Heart right ventricle (tissue), 16 donors: Measurements from ENCODE around the gene MUC20. TPM values are rescaled to one million over a fixed set of nuclear protein-coding genes. Genes with fewer than 3 reads are reported as not detected.

Source experiments
- ATAC-seq, 8 donors: fragments of 200-7000 bp; cut with Tn5 transposase; one replicate each; pipeline ENCODE4 v1.9.1; 2020; ENCODE audit warnings: mild to moderate bottlenecking in 8 of 8, moderate library complexity in 8 of 8, moderate number of reproducible peaks in 1 of 8
- DNase-seq, 2 donors: peaks; one replicate each; pipeline ENCODE4 v3.0.0-alpha.2; 2020
- H3K27ac ChIP-seq, 10 donors: fragments of 200-600 bp; sonication (generic) in 2 of 10; one replicate each; pipeline versions ENCODE4 v1.5.0 to v1.8.0; 2020 to 2022; ENCODE audit warnings: mild to moderate bottlenecking in 3 of 10
- H3K27me3 ChIP-seq, 7 donors: fragments of 200-600 bp; one replicate each; pipeline ENCODE4 v1.8.0; 2021 to 2022; ENCODE audit warnings: mild to moderate bottlenecking in 2 of 7
- H3K36me3 ChIP-seq, 9 donors: fragments of 200-600 bp; sonication (generic) in 1 of 9; one replicate each; pipeline versions ENCODE4 v1.5.0 to v1.8.0; 2020 to 2022; ENCODE audit warnings: mild to moderate bottlenecking in 2 of 9
- H3K4me1 ChIP-seq, 9 donors: fragments of 200-600 bp; sonication (generic) in 1 of 9; one replicate each; pipeline versions ENCODE4 v1.5.0 to v1.8.0; 2020 to 2022; ENCODE audit warnings: mild to moderate bottlenecking in 4 of 9
- H3K4me3 ChIP-seq, 10 donors: fragments of 200-600 bp; sonication (generic) in 2 of 10; one replicate each; pipeline versions ENCODE4 v1.5.0 to v1.8.0; 2020 to 2022; ENCODE audit warnings: mild to moderate bottlenecking in 7 of 10, moderate library complexity in 2 of 10
- H3K9me3 ChIP-seq, 11 donors: fragments of 200-600 bp in 10 of 11; sonication (generic) in 2 of 11; one replicate each; pipeline versions ENCODE4 v1.5.0 to v1.8.0; 2013 to 2022; ENCODE audit warnings: mild to moderate bottlenecking in 2 of 11, control low read depth in 1 of 11, moderate library complexity in 1 of 11
- WGBS, 2 donors: extraction: QIAGEN DNeasy Blood & Tissue Kit; methylation state at CpG; one replicate each; pipeline ENCODE4 v1.1.7; 2013; ENCODE audit warnings: inconsistent platforms in 1 of 2; 5-methylcytosine and 5-hydroxymethylcytosine counted together
- intact Hi-C, 10 donors: fragments of 100-400 bp; cut with DNase I; formaldehyde crosslinking; loops; one replicate each; pipeline versions ENCODE4 v1.11.1 to v1.14.2; 2022
- polyA plus RNA-seq, 2 donors: library from polyadenylated mRNA; stranded (reverse); fragments of 200-250 nt; gene quantifications; one replicate each; pipeline ENCODE4 v1.2.3, GENCODE V29; 2013
- total RNA-seq, 10 donors: library from RNA; stranded (reverse); fragmentation: NEBNext Ultra II Directional in 3 of 10; extraction: Animal tissue kit (Norgen Biotek cat#: 25700) in 3 of 10; gene quantifications; one replicate each; pipeline versions ENCODE4 v1.2.1 to v1.2.4, GENCODE V29; 2021 to 2023
- TF ChIP-seq, protein P1 (sequence below), 9 donors: fragments of 200-600 bp; sonication (generic) in 2 of 9; IDR thresholded peaks; one replicate each; pipeline versions ENCODE4 v1.5.0 to v1.8.0; 2021 to 2022; ENCODE audit warnings: antibody characterized with exemption in 9 of 9, mild to moderate bottlenecking in 5 of 9, moderate library complexity in 1 of 9
- donor health status: Arrhythmogenic right ventricular cardiomyopathy.
- donor health status: ischemic (EF 13 %, LVEDD 7.1; RV severe dilation, severe dysfunction).
- donor health status: healthy with polysubstance abuse.
- donor health status: DM: no; HTN: yes; CAD: no.
- donor health status: DM: no; HTN: no; CAD: no.
- donor health status: ischemic (EF 25% LVEDD 6.9; RV normal size, moderate dysfunction).
- donor health status: ischemic (EF 25% LVEDD 5.7; RV mildly dilated, moderate dysfunction).
- donor health status: healthy.
- donor health status: DM: yes; HTN: yes; CAD: no.
- donor health status: Ischemic cardiomyopathy.
- donor health status: ischemic (EF 35%, LVEDD 5.7; RV mildly dilated, moderate dysfunction).
- donor health status: nonischemic (EF 11% LVEDD 7.7; RV severe dilation, severe dysfunction).
- donor health status: DM: yes; HTN: yes; CAD: no.
- donor health status: PGD.
- donor health status: ischemic (EF 29% LVEDD 5.4; RV normal size, mild dysfunction).
- donor health status: nonischemic (EF 23%, LVEDD 6.1; RV moderate dilation, normal function).

Gene MUC20
- total and polyA plus RNA-seq, 12 donors, result 0.36 to 7.6 (median 2.5) TPM

DNA sequence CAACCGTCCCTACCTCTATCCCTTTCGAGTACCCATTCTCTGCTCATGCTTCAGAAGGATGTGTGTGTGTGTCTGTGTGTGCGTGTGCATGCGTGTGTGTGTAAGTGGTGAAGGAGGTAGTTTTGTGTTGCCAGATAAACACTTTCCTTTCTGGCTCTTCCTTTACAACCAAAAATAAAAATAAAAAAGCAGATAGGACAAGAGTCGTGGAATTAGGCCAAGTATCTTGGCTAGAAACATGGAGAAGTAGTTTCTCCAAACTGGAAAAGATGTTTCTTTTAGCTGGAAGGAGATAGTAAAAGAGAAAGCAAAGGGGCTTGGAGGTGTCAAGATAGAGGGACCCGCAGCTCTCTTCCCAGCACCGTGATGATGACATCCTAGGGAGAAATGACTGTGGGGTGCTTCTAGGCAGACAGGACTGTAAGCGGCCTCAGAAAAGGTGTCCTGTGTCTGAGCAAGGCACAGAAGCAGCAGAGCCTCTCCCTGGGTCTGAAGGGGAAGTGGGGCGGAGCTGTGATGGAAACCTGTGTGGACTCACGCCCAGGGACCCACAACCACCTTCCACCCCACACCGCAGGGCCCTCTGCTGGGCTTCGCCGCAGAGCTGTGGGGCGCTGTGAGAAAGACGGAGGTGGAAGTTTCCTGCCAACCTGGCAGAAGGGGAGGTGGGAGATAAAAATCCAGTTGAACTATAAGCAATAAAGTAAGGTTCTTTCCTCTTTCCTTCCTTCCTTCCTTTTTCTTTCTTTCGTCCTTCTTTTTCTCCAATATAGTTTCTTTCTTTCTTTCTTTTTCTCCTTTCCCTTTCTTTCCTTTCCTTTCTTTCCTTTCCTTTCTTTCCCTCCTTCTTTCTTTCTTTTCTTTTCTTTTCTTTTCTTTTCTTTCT lies 35.3 kb downstream of the MUC20 start:
- H3K27ac ChIP-seq, result no peak overlapping the region
- no peaks in the 10 kb centered on the region for H3K36me3 ChIP-seq
- H3K4me1 ChIP-seq, result peaks cover 0 to 20% (median 10%) of the 10 kb centered on the region in 9 donors
- H3K27me3 ChIP-seq, result peaks cover 0 to 57% (median 37%) of the 10 kb centered on the region in 7 donors
- intact Hi-C loops, result no loop called here
- TF ChIP-seq, protein P1, sequence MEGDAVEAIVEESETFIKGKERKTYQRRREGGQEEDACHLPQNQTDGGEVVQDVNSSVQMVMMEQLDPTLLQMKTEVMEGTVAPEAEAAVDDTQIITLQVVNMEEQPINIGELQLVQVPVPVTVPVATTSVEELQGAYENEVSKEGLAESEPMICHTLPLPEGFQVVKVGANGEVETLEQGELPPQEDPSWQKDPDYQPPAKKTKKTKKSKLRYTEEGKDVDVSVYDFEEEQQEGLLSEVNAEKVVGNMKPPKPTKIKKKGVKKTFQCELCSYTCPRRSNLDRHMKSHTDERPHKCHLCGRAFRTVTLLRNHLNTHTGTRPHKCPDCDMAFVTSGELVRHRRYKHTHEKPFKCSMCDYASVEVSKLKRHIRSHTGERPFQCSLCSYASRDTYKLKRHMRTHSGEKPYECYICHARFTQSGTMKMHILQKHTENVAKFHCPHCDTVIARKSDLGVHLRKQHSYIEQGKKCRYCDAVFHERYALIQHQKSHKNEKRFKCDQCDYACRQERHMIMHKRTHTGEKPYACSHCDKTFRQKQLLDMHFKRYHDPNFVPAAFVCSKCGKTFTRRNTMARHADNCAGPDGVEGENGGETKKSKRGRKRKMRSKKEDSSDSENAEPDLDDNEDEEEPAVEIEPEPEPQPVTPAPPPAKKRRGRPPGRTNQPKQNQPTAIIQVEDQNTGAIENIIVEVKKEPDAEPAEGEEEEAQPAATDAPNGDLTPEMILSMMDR (IDR thresholded peaks at IDR 0.05), result no peak
- WGBS, 2 donors, result 61 to 65% methylated on average over 16 of the region's 16 CpGs
- no peak for DNase-seq
- ATAC-seq, result no peak
- H3K9me3 ChIP-seq, result no peaks in the 10 kb centered on the region
- no peak overlapping the region for H3K4me3 ChIP-seq

DNA sequence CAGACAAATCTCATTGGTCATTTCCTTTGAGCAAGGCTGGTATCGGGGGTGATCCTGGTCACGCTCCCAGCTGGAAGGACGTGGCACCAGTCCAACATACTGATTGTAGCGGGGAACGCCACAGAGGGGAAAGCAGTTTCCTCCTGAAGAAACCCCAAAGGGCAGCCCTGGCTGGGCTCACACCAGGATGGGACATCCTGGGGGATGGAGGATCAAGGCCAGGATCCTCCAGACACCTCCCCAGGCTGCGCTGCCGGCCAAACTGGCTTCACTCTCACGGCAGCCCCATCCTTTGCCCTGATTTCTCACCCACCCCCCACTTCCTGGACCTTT lies 36.6 kb downstream of the MUC20 start:
- H3K36me3 ChIP-seq, result no peaks in the 10 kb centered on the region
- ATAC-seq (no peak), DNase-seq (no peak)
- H3K4me1 ChIP-seq, result peaks cover 0 to 29% (median 10%) of the 10 kb centered on the region in 9 donors
- no peak overlapping the region for H3K27ac ChIP-seq
- no peak overlapping the region for H3K4me3 ChIP-seq
- WGBS, 2 donors, result 5 to 9% methylated on average over 8 of the region's 8 CpGs
- H3K27me3 ChIP-seq, result peaks cover 0 to 66% (median 49%) of the 10 kb centered on the region in 7 donors
- no peaks in the 10 kb centered on the region for H3K9me3 ChIP-seq
- intact Hi-C loops, result no loop called here
- TF ChIP-seq, protein P1 (IDR thresholded peaks at IDR 0.05), result no peak

DNA sequence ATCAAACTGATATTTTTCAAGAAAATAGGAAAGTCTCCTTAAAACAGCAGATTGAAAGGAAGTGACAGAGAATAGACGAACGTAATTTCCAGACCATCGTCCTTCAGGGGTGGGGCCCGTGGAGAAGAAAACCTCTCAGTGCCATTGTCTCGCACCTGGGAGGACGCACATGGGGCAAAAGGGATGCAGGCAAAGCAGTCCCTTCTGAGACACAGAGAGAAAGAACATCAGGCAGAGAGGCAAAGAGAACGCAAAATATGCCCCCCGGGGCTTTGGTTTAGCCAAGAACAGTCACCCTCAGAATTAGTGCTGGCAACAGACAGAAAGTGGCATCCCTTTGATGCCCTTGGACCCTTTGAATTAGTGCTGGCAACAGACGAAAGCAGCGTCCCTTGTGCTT lies 37.0 kb downstream of the MUC20 start:
- peaks cover 0 to 64% (median 51%) of the 10 kb centered on the region in 7 donors for H3K27me3 ChIP-seq
- intact Hi-C loops, result no loop called here

DNA sequence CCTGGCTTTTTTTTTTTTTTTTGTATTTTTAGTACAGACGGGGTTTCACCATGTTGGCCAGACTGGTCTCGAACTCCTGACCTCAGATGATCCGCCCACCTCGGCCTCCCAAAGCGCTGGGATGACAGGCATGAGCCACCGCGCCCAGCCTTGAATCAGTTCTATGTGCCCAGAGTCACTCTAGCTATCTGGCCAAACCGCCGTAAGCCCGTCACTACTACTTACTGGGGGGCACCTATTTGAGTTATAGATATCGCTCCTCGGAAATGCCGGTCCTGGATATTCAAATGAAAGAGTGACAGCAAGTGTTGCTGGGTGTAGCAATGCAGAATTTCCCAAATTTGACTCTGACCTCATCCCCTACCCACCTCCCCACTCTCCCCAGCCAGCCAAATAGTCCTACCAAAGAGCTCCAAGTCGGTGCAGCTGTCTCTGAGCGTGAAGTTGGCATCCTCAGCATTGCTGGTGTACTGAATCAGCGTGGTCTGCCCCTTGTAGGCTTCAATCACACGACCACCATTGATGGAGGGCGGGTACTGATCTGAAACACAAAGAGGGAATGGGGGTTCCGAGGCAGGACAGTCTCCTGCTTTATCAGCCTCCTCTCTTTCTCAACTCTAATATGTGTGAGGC lies 38.1 kb downstream of the MUC20 start:
- intact Hi-C loops, result no loop called here
- H3K27me3 ChIP-seq, result peaks cover 0 to 64% (median 61%) of the 10 kb centered on the region in 7 donors

More for the DNA sequence above, 37.0 kb downstream of the MUC20 start:
- 46 to 56% methylated on average over 10 of the region's 10 CpGs for WGBS, 2 donors
- DNase-seq, result no peak
- Histone ChIP-seq H3K4me1 (peaks cover 0 to 29% (median 10%) of the 10 kb centered on the region in 9 donors), H3K9me3 (no peaks in the 10 kb centered on the region), H3K27ac (no peak overlapping the region), H3K36me3 (no peaks in the 10 kb centered on the region), H3K4me3 (no peak overlapping the region)
- ATAC-seq, result no peak
- TF ChIP-seq, protein P1 (IDR thresholded peaks at IDR 0.05), result no peak

More for the DNA sequence above, 38.1 kb downstream of the MUC20 start:
- Histone ChIP-seq H3K36me3 (no peaks in the 10 kb centered on the region), H3K27ac (no peak overlapping the region), H3K4me3 (no peak overlapping the region), H3K4me1 (peaks cover 0 to 29% (median 10%) of the 10 kb centered on the region in 9 donors), H3K9me3 (no peaks in the 10 kb centered on the region)
- 77 to 82% methylated on average over 19 of the region's 19 CpGs for WGBS, 2 donors
- no peak for ATAC-seq
- no peak for DNase-seq
- TF ChIP-seq, protein P1 (IDR thresholded peaks at IDR 0.05), result no peak
